Measurements from ENCODE around the gene OSBP2.

Gene OSBP2

DNA sequence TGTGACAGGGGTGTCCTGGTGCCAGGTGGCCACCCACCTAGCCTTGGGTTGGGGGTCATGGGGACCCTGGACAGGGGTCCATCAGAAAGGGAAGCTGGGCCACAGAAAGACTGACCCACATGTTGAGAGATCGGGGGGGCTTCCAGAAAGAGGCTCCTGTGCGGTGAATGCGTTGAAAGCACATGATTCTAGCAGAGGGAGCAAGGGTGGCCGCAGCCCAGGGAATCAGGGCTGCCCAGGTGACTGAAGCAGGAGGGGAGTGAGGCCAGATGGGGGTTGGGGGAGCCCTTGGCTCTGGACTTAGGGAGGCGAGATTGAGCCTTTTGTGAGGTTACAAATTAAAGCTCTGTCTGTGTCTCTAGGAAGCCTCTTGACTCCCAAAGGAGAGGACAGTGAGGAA lies 193.2 kb downstream of the OSBP2 start:
- DNase-seq (ENCODE audit: low read depth): no peak
- TF ChIP-seq, protein P1, sequence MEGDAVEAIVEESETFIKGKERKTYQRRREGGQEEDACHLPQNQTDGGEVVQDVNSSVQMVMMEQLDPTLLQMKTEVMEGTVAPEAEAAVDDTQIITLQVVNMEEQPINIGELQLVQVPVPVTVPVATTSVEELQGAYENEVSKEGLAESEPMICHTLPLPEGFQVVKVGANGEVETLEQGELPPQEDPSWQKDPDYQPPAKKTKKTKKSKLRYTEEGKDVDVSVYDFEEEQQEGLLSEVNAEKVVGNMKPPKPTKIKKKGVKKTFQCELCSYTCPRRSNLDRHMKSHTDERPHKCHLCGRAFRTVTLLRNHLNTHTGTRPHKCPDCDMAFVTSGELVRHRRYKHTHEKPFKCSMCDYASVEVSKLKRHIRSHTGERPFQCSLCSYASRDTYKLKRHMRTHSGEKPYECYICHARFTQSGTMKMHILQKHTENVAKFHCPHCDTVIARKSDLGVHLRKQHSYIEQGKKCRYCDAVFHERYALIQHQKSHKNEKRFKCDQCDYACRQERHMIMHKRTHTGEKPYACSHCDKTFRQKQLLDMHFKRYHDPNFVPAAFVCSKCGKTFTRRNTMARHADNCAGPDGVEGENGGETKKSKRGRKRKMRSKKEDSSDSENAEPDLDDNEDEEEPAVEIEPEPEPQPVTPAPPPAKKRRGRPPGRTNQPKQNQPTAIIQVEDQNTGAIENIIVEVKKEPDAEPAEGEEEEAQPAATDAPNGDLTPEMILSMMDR (IDR thresholded peaks at IDR 0.05; ENCODE audit: control insufficient read depth, extremely low read depth, insufficient read depth): no peak
- no peak overlapping the region for H3K4me3 ChIP-seq (ENCODE audit: low read depth, low read length)

DNA sequence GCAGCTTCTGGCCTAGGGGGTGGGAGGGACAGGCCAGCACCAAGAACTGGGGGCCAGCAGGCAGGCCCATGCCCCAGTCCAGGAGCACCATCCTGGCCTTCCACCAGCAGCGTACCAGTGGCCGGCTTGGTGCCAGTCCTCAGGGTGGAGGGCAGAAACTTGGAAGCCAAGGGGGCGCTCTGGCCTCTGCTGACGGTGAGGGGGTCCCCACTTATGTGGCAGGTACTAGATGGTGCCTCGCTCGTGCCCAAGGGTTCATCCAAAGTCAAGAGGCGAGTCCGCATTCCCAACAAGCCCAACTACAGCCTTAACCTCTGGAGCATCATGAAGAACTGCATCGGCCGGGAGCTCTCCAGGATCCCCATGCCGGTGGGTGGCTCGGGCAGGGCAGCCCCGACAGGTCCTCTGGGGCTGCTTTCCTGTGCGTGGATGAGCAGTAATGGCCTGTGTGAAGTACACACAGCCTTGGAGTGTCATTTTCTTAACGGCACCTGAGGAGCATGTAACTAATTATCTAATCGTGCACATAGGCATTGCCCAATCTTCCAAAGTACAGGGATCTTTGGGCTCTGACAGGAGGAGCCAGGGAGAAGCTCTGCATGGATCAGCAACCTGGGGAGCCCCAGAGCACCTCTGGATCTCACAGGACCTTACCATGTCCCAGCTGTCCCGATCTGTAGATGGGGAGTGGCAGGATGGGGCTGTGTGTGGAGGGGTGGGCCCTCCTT lies 194.8 kb downstream of the OSBP2 start:
- TF ChIP-seq, protein P1 (IDR thresholded peaks at IDR 0.05; ENCODE audit: control insufficient read depth, extremely low read depth, insufficient read depth): no peak
- no peak for DNase-seq (ENCODE audit: low read depth)
- H3K4me3 ChIP-seq (ENCODE audit: low read depth, low read length): no peak overlapping the region

DNA sequence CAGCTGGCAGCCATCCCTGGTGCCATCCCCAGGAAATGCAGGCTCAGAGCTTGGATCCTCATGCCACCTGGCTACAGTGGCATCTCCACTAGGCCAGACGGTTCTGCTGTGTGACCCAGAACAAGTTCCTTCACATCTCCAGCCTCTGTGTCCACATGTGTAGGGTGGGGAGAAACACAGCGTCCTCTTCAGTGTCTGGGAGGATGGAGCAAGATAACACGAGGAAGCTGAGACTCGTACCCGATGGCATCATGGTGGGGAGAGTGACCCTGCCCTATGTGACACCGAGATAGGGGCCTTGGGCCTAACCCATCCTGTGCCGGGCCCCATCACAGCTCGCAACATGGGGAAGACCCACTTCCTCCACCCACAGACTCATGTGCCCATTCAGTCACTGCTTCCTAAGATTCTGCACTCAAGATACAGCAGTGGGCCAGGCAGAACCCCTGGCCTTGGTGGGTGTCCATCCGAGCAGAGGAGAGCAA lies 195.4 kb downstream of the OSBP2 start:
- H3K4me3 ChIP-seq (ENCODE audit: low read depth, low read length): no peak overlapping the region
- no peak for DNase-seq (ENCODE audit: low read depth)
- TF ChIP-seq, protein P1 (IDR thresholded peaks at IDR 0.05; ENCODE audit: control insufficient read depth, extremely low read depth, insufficient read depth): no peak

DNA sequence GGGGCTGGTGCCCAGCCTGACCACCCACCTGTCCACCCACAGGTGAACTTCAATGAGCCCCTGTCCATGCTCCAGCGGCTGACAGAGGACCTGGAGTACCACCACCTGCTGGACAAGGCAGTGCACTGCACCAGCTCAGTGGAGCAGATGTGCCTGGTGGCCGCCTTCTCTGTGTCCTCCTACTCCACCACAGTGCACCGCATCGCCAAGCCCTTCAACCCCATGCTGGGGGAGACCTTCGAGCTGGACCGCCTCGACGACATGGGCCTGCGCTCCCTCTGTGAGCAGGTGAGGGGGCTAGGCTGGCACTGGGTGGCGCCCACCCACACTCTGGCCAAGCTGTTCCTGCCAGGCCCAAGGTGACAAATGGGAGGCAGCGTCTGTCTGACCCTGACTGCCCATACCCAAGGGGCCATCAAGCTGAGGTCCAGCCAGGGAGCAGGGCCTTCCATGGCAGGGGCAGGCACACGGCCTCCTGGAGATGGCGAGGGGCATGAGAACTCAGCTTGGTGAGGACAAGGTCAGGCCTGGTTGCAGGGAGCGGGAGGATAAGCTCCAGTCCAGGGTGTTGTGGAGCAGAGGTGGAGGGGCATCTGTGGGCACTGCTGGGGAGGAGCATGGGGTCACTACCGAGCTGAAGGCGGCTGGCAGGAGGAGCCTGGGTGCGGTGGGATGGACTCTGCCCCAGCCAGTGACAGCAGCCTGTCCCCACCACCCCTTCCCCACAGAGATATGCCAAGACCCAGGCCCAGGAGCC lies 196.2 kb downstream of the OSBP2 start:
- TF ChIP-seq, protein P1 (IDR thresholded peaks at IDR 0.05; ENCODE audit: control insufficient read depth, extremely low read depth, insufficient read depth): peak; percentile 92
- no peak overlapping the region for H3K4me3 ChIP-seq (ENCODE audit: low read depth, low read length)
- DNase-seq (ENCODE audit: low read depth): no peak

DNA sequence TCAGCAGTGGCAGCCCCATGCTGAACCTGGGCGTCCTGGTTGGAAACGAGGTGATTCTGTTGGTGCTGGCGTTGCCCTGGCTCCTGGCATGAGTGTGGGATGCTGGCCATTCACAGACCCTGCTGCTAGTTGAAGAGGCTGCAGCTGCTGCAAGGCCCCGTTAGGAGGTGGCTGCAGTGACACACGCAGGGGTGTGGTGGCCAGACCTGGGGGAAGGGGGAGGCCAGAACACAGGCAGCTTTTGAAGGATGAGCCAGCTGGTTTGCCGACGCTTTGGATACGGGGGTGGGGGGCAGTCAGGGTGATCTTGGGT lies 196.7 kb downstream of the OSBP2 start:
- no peak for DNase-seq (ENCODE audit: low read depth)
- TF ChIP-seq, protein P1 (IDR thresholded peaks at IDR 0.05; ENCODE audit: control insufficient read depth, extremely low read depth, insufficient read depth): no peak
- no peak overlapping the region for H3K4me3 ChIP-seq (ENCODE audit: low read depth, low read length)

DNA sequence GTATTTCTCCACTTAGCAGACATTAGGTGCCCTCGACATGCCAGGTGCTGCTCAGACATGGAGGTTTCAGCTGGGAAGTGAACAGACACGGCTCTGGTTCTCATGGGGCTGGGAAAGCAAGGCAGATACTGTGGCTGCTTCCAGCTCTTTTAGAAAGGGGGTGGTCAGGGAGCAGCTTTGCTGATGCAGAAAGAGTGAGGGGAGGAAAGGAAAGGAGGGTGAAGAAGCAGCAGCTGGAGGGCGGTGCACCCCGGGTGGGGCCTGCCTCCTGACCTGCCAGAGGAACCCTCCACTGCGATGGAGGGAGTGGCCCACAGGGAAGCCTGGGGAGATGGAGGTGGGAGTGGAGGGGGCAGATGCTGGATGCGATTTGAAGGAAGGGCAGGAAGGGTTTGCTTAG lies 197.1 kb downstream of the OSBP2 start:
- no peak overlapping the region for H3K4me3 ChIP-seq (ENCODE audit: low read depth, low read length)
- TF ChIP-seq, protein P1 (IDR thresholded peaks at IDR 0.05; ENCODE audit: control insufficient read depth, extremely low read depth, insufficient read depth): no peak
- DNase-seq (ENCODE audit: low read depth): no peak
